ENCODE results near the gene PSD4.

The PSD4 gene

DNA sequence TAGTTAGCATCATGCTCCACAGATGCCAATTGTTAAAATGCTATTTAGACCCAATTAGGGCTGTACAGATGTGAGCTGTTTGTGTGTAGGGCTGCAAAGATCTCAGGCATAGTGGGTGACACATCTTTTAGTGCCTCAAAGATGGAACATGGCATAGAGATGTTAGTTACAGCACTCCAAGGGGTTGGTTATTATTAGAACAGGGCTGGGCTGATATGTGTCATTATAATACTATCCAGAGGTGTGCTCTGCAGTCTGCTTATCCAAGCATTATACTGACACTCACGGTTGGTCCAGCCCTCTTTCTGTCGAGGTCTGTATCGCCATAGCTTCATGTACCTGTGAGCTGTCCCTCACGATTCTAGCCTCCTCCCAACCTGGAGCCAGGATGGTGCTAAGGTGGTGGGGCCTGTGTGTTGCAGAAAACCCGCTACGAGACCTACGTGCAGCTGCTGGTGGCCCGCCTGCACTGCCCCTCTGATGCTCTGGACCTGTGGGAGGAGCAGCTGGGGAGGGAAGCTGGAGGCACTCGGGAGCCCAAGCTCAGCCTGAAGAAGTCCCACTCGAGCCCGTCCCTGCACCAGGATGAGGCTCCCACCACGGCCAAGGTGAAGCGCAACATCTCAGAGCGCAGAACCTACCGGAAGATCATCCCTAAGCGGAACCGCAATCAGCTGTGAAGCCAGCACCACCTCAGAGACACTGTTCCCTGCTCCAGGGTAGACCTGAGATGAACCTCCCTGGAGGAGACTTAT, 27.1 kb downstream of the PSD4 start:
- Histone ChIP-seq H3K4me1 (ENCODE audit: control insufficient read depth, insufficient read depth, low read length) (peaks cover 5% of the 10 kb centered on the region), H3K27ac (ENCODE audit: insufficient read depth, low read depth, low read length, poor library complexity, severe bottlenecking) (no peak overlapping the region), H3K27me3 (ENCODE audit: control insufficient read depth, insufficient read depth, low read length, poor library complexity, severe bottlenecking) (peaks cover 24% of the 10 kb centered on the region), H3K4me3 (ENCODE audit: insufficient read depth, low read depth, low read length) (no peak overlapping the region), H3K9me3 (ENCODE audit: control insufficient read depth, low read length) (no peaks in the 10 kb centered on the region), H3K36me3 (ENCODE audit: control insufficient read depth, insufficient read depth, low read length) (no peaks in the 10 kb centered on the region)
- 90 to 91% methylated on average over 17 of the region's 17 CpGs for WGBS, 2 experiments

DNA sequence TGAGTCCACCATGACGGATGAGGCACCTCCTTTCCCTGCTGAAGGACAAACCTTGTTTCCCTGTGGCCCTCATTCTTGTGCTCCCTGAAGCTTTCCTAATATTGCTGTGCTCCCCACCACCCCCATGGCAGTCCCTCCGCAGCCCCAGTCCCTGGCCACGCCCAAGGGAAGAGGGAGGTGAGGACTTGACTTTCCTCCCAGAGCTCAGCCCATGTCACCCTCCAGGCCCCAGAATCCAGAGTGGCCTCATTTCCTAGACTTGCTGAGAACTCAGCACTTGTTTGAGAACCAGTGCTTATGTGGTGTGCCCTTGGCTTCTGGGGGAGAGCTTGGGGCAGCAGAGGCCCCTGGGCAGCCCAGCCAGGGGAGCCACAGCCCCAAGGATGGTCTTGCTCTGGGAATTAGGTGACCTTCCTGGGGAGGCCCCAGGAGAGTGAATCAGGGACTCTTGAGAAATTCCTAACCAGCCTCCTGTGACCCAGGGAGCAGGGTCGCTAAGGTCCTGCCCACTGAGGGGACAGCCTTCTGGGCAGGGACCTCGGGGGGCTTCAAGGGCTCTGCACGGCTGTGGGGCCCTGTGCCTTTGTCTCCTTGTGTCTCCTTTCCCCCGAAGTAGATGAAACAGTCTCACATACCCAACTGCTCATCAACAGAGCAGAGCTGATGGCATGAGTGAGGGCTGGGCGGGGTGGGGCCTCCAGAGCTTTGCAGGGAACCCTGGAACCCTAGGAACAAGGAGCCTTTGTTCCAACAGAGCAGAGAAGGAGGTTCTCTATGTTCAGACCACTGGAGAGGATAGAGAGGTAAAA, 27.9 kb downstream of the PSD4 start:
- 85 to 86% methylated on average over 8 of the region's 8 CpGs for WGBS, 2 experiments
- no peak overlapping the region for H3K4me3 ChIP-seq (ENCODE audit: insufficient read depth, low read depth, low read length)
- no peaks in the 10 kb centered on the region for H3K36me3 ChIP-seq (ENCODE audit: control insufficient read depth, insufficient read depth, low read length)
- H3K4me1 ChIP-seq (ENCODE audit: control insufficient read depth, insufficient read depth, low read length) = peaks cover 5% of the 10 kb centered on the region
- H3K27ac ChIP-seq (ENCODE audit: insufficient read depth, low read depth, low read length, poor library complexity, severe bottlenecking) = no peak overlapping the region
- no peaks in the 10 kb centered on the region for H3K9me3 ChIP-seq (ENCODE audit: control insufficient read depth, low read length)
- H3K27me3 ChIP-seq (ENCODE audit: control insufficient read depth, insufficient read depth, low read length, poor library complexity, severe bottlenecking) = peaks cover 24% of the 10 kb centered on the region

DNA sequence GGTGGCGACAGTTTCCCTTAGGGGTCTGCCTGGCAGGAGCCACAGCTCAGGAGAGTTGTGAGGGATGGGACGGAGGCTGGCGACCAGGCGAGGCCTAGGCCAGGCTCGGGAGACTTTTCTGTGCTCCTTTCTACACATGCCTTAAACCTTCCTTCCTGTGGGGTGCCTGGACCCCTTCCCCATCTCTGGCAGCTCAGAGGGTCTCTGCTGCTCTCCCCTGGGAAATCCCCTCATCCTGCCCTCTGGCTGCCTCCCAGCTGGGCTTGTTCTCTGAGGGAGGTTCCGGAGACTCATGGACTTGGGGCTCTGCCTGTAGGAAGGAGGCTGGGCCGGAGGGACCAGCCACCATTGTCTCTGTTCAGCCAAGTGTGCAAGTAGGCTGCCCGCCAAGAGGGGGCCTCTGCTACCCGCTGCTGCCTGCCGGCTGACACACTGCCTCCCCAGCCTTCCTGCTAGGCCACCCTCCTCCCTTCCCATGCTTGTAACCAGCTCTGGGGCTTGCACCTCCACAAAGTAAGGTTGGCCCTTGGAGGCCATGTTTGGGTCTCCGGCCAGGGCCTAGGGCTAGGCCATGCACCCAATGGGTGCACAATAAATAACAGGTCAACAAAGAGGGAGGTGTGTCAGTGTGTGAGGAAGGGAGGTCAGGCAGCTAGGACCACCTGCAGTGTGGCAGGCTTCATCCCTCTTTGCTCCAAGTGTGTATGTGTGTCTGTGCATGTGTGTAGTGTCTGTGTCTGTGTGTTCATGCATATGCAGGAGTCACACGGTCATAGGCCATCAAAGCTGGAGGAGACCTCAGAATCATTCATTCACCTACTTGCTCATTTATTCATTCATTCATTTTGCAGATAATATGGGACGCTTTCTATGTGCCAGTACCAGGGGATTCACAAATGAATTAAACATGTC, 28.8 kb downstream of the PSD4 start:
- peaks cover 15% of the 10 kb centered on the region for H3K27me3 ChIP-seq (ENCODE audit: control insufficient read depth, insufficient read depth, low read length, poor library complexity, severe bottlenecking)
- 78 to 81% methylated on average over 13 of the region's 13 CpGs for WGBS, 2 experiments
- no peaks in the 10 kb centered on the region for H3K9me3 ChIP-seq (ENCODE audit: control insufficient read depth, low read length)
- no peak overlapping the region for H3K4me3 ChIP-seq (ENCODE audit: insufficient read depth, low read depth, low read length)
- peaks cover 5% of the 10 kb centered on the region for H3K4me1 ChIP-seq (ENCODE audit: control insufficient read depth, insufficient read depth, low read length)
- no peak overlapping the region for H3K27ac ChIP-seq (ENCODE audit: insufficient read depth, low read depth, low read length, poor library complexity, severe bottlenecking)
- no peaks in the 10 kb centered on the region for H3K36me3 ChIP-seq (ENCODE audit: control insufficient read depth, insufficient read depth, low read length)

DNA sequence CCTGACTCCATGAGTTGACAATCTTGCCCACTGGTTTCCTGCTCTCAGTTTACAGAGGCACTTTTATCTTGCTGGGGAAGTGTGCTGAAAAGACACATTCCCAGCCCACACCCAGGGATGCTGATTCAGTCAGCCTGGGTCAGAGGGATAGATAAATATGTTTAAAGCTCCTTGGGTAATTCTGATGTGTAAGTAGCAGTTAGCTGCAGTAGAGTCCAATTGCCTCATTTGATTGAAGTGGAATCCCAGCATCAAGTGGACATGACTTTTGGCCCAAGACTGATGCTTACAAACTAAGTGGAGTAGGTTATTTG, 29.4 kb downstream of the PSD4 start:
- Histone ChIP-seq H3K9me3 (ENCODE audit: control insufficient read depth, low read length) (no peaks in the 10 kb centered on the region), H3K4me3 (ENCODE audit: insufficient read depth, low read depth, low read length) (no peak overlapping the region), H3K27me3 (ENCODE audit: control insufficient read depth, insufficient read depth, low read length, poor library complexity, severe bottlenecking) (peaks cover 9% of the 10 kb centered on the region), H3K27ac (ENCODE audit: insufficient read depth, low read depth, low read length, poor library complexity, severe bottlenecking) (no peak overlapping the region), H3K4me1 (ENCODE audit: control insufficient read depth, insufficient read depth, low read length) (peaks cover 5% of the 10 kb centered on the region), H3K36me3 (ENCODE audit: control insufficient read depth, insufficient read depth, low read length) (no peaks in the 10 kb centered on the region)

DNA sequence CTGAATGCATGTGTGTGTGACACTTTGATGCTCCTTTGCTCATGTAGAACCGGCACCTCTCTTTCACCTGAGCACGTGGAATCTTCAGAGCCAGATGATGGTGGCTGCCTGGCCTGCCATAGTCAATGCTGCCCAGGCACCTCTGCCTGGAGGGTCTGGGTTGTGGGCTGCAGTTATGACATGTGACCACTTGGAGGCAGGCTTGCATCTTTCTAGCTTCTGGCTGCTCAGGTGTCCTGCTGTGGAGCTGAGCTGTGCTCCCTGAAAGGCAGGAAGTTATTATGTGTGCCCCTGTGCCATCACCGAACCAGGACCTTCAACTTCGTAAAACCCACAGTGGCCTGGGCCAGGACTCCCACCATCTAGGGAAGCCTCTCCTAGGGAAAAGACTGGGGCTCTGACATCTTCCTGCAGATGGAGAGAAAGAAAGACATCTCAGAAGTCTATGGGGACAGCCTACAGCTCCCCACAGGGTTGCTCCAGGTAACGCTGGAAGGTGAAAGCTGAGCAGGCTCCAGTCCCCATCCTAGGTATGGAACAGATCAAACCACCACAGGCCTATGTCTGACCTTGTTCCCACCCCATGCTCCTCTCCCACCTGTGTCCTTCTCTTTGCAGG, 30.2 kb downstream of the PSD4 start:
- Histone ChIP-seq H3K4me3 (ENCODE audit: insufficient read depth, low read depth, low read length) (no peak overlapping the region), H3K36me3 (ENCODE audit: control insufficient read depth, insufficient read depth, low read length) (no peaks in the 10 kb centered on the region), H3K9me3 (ENCODE audit: control insufficient read depth, low read length) (no peaks in the 10 kb centered on the region), H3K27me3 (ENCODE audit: control insufficient read depth, insufficient read depth, low read length, poor library complexity, severe bottlenecking) (peaks cover under 1% of the 10 kb centered on the region), H3K4me1 (ENCODE audit: control insufficient read depth, insufficient read depth, low read length) (peaks cover 5% of the 10 kb centered on the region), H3K27ac (ENCODE audit: insufficient read depth, low read depth, low read length, poor library complexity, severe bottlenecking) (no peak overlapping the region)
- WGBS, 2 experiments = 24 to 32% methylated on average over 5 of the region's 5 CpGs

DNA sequence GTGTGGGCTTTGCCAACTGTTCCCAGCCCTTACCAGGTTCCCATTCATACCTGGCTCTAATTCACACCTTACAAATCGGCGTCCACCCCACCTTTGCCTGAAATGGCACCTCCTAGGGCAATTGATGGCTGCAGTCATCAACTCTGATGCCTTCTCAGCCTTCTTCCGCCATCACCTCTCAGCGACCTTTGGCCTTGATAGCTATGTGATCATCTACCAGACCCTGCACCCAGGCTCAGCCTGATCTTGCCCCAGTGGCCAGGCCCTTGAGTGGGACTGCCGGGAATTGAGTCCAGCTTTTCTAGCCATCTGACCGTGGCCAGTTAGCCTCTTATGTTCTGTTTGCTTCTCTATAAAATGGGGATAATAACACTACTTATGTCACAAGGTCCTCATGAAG, 32.5 kb downstream of the PSD4 start:
- Histone ChIP-seq H3K4me1 (ENCODE audit: control insufficient read depth, insufficient read depth, low read length) (peaks cover 5% of the 10 kb centered on the region), H3K4me3 (ENCODE audit: insufficient read depth, low read depth, low read length) (no peak overlapping the region), H3K9me3 (ENCODE audit: control insufficient read depth, low read length) (no peaks in the 10 kb centered on the region), H3K36me3 (ENCODE audit: control insufficient read depth, insufficient read depth, low read length) (no peaks in the 10 kb centered on the region), H3K27me3 (ENCODE audit: control insufficient read depth, insufficient read depth, low read length, poor library complexity, severe bottlenecking) (no peaks in the 10 kb centered on the region), H3K27ac (ENCODE audit: insufficient read depth, low read depth, low read length, poor library complexity, severe bottlenecking) (no peak overlapping the region)
- whole genome bisulfite sequencing, 2 experiments = 84 to 90% methylated on average over 6 of the region's 6 CpGs

DNA sequence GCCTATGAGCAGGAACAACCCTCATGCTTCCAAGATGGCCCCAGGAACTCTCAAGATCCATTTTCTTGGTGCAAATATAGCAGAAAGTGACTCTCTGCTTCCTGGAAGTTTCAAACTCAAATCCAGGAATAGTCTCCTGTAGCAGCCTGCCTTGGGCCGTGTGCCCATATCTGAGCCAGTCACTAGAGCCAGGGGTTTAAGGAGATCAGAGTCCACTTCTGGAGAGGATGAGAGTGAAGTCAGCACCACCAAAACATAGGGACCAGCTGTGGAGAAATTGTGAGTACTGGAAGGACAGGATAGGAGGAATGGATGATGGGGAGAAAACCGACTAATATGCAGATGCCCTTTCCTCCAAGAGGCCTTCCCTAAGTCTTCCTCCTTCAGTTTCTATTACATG, 33.2 kb downstream of the PSD4 start:
- peaks cover 4% of the 10 kb centered on the region for H3K4me1 ChIP-seq (ENCODE audit: control insufficient read depth, insufficient read depth, low read length)
- H3K36me3 ChIP-seq (ENCODE audit: control insufficient read depth, insufficient read depth, low read length) = no peaks in the 10 kb centered on the region
- no peak overlapping the region for H3K27ac ChIP-seq (ENCODE audit: insufficient read depth, low read depth, low read length, poor library complexity, severe bottlenecking)
- no peaks in the 10 kb centered on the region for H3K27me3 ChIP-seq (ENCODE audit: control insufficient read depth, insufficient read depth, low read length, poor library complexity, severe bottlenecking)
- no peaks in the 10 kb centered on the region for H3K9me3 ChIP-seq (ENCODE audit: control insufficient read depth, low read length)
- no peak overlapping the region for H3K4me3 ChIP-seq (ENCODE audit: insufficient read depth, low read depth, low read length)
- WGBS, 2 experiments = 86 to 98% methylated on average over 1 of the region's 2 CpGs

DNA sequence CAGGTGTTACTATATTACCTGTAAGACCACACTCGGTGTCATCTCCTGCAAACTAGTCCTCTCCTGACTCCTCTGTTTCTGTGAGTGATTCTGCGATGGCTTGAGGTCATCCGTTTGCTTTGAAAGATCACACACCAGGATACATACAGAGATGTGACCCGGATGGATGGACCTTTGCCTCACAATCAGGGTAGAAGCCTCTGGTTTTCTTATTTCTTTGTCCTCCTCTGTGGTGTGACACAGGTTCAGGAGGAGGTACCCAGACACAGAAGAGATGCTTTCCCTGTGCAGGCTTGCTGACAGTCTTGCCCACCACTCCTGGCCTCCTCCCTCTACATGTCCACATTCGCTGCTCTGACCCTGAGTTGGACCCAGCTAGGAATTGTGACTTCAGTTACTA, 34.6 kb downstream of the PSD4 start:
- no peaks in the 10 kb centered on the region for H3K36me3 ChIP-seq (ENCODE audit: control insufficient read depth, insufficient read depth, low read length)
- H3K4me1 ChIP-seq (ENCODE audit: control insufficient read depth, insufficient read depth, low read length) = no peaks in the 10 kb centered on the region
- H3K27ac ChIP-seq (ENCODE audit: insufficient read depth, low read depth, low read length, poor library complexity, severe bottlenecking) = no peak overlapping the region
- no peaks in the 10 kb centered on the region for H3K9me3 ChIP-seq (ENCODE audit: control insufficient read depth, low read length)
- 95% methylated on average over 5 of the region's 5 CpGs for WGBS, 2 experiments
- H3K27me3 ChIP-seq (ENCODE audit: control insufficient read depth, insufficient read depth, low read length, poor library complexity, severe bottlenecking) = no peaks in the 10 kb centered on the region
- no peak overlapping the region for H3K4me3 ChIP-seq (ENCODE audit: insufficient read depth, low read depth, low read length)

DNA sequence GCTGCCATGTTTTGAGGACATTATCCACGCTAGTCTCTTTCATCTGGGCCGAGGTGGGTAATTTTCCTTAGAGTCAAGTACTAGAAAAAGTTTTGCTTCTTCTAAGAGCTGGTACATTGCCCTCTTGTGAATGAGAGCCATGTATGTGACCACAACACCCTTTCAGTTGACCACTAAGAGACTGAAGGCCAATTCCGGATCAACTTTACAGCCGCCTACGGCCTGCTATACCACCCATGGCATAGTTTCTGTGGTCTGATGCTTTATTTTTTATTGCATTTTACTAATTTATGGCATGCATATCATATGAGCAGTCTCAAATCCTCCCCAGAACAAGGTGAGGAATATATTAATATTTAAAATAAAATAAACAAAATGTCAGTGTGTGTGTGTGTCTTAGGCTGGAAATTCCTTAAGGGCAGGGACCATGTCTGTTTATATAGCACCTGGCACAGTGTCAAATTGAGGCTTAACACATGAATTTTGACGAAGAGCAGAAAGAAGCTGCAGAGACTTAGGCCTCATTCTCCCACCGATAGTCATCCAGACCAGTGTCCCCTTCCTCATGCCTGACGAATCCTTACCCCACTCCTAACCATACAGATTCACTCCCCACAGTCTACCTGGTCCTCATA, 35.4 kb downstream of the PSD4 start:
- Histone ChIP-seq H3K4me3 (ENCODE audit: insufficient read depth, low read depth, low read length) (no peak overlapping the region), H3K4me1 (ENCODE audit: control insufficient read depth, insufficient read depth, low read length) (no peaks in the 10 kb centered on the region), H3K27ac (ENCODE audit: insufficient read depth, low read depth, low read length, poor library complexity, severe bottlenecking) (no peak overlapping the region), H3K36me3 (ENCODE audit: control insufficient read depth, insufficient read depth, low read length) (no peaks in the 10 kb centered on the region), H3K27me3 (ENCODE audit: control insufficient read depth, insufficient read depth, low read length, poor library complexity, severe bottlenecking) (no peaks in the 10 kb centered on the region), H3K9me3 (ENCODE audit: control insufficient read depth, low read length) (no peaks in the 10 kb centered on the region)
- 77 to 83% methylated on average over 8 of the region's 8 CpGs for WGBS, 2 experiments

Measured in ectodermal cell (in vitro differentiated cells).